Posterior cingulate gyrus (tissue), 11 donors: ENCODE measurements around the gene KCNJ15.

Source experiments
- DNase-seq, 10 donors: peaks; one replicate each; pipeline versions ENCODE4 v3.0.0 to v3.0.0-alpha.2; 2020 to 2021; ENCODE audit warnings: mixed read lengths in 3 of 10
- intact Hi-C: fragments of 100-400 bp; cut with DNase I; formaldehyde crosslinking; loops from one replicate; pipeline ENCODE4 v1.15.1; 2023

Gene KCNJ15

DNA sequence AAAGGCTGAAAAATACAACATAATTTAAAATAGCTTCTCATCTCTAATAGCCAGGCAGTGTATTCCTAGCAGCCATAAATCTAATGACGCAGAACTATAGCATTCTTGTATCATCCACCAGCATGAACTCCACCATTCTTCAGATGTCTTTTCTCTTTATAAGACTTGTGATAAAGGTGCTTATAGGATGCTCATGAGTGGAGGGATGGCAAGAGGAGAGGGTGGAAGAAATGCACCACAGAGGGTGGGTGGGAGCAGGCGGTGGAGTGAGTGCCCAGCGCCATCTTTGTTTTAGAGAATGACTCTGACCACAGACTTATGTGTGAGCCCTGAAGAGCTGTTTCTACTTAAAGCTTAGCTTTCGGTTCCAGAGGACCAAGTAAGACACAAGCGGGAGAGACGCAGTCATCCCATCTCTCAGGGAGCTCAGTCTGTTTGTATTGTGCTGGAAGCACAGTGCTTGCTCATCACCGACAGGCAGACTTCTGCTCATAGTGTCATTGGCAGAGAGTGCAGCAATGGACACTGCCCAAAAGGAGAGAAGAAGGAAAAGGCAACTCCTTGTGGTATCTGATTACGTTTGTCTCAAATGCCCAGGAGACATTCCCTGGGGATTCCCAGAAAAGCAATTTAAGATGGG is 65.6 kb downstream of the KCNJ15 start:
- no peak for DNase-seq
- intact Hi-C loops, result no loop called here

DNA sequence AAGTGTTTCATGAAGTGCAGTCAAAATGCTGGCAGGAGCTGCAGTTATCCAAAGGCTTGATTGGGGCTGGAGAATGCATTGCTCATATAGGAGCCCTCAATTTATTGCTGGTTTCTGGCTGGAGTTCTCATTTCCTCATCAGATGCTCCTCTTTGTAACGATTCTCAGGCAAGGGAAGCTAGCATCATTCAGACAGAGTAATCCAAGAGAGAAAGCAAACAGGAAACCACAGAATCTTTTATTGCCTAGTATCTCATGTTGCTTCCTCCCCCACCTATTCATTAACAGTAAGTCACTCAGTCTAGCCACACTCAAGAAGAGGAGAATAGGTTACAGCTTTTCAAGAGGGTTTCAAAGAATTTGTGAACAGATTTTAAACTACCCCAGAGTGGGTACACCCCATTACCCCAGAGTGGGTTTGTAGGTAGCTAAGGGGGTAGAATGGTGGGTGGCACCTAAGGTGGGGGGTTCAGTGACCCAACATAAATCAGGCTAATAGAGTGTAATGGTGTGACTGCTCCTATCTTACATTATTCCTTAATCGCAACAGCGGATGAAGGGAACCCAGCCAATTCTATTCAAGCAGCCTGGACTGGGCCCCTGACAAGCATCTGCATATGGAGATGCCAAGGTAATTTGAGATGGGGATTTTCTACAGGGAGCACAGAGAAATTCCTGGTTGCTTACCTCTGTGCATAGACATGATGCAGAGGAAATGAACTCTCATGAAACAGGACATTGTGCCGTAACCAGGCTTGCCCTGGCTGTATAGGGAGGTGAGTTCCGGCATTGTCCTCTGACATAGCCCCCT is 67.1 kb downstream of the KCNJ15 start:
- intact Hi-C loops, result no loop called here

DNA sequence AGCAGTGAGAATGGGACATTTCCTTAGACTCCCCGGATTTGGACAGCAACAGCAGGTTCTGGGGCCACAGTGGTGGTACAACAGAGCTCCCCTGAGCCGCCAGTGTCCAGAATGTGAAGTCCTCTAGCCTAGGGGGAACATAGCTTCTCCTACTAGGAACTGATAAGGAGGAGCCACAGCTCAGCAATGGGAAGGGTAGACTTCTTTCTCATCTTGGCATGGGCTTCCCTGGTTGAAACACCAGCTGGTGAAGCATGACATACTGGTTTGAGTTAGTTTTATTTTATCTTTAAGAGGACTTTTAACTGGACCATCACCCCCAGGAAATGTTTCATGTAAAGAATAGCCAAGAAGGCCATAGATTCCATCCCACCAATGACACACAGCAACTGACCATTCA is 68.4 kb downstream of the KCNJ15 start:
- intact Hi-C loops, result no loop called here
- no peak for DNase-seq

More for the DNA sequence above, 67.1 kb downstream of the KCNJ15 start:
- no peak for DNase-seq

DNA sequence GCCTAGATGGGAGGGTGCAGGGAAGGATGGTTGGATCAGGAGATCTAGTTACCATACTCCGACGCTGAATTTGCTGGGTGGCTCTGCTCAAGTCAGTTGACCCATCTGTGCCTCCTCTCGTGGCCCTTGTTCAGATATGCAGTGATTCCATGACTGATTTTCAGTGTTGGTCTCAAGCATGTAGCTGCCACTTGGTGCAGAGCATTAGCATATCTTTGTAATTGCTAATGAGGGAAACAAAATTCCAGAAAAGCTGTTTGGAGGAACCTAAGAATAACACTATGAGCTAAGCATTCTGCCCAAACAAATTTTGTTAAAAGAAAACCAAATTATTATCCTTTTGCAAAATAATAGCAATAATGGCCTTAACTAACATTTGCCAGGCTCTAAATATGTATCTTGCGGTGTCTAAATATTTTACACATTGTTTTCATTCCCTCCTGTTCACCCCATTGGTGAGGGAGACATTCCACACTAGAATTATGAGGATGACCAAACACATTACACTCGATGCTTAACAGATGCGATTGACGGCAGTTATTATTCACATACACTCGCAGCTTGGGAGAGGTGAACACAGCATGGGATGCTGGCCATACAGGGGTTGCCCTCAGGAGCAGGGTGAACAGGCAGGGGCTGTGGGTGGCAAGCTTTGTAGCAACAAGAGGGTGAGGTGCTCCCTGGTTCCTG is 69.1 kb downstream of the KCNJ15 start:
- intact Hi-C loops, result no loop called here
- DNase-seq, result no peak

DNA sequence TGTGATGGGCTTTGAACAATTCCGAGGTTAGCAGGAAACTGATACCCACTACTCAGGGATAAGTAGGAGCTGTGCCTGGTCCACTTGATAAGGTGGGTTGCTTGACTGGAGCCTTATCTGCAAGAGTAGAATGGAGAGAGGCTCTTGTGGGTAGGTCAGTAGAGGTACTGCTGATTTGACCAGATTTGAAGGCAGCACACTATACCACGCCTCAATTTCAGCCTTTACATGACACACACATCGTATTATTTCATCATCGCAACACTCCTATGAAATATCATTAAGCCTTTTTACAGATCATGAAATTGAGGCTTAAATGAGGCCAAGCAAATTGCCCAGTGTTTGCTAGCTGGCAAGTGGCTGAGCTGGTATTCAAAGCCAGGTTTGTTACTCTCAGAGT is 69.6 kb downstream of the KCNJ15 start:
- no peak for DNase-seq
- intact Hi-C loops, result no loop called here

DNA sequence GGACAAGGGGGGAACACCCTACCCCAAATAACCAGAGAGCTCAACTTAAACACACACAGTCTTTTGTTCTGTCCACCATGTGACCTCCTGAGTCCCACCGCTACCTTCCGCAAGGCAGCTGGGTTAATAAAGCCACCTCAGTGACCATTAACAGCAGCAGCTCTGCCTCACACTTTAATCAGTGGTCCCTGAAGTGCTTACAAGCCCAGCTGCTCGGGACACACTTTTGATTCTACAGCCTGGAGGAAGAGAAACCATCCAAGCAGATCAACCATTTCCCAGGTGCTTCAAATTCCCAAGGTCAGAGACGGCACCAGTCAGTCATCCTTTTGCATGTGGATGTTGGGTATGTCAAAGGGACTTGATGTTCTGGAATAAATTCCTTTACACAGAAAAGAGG is 70.1 kb downstream of the KCNJ15 start:
- DNase-seq, result no peak
- intact Hi-C loops, result no loop called here

DNA sequence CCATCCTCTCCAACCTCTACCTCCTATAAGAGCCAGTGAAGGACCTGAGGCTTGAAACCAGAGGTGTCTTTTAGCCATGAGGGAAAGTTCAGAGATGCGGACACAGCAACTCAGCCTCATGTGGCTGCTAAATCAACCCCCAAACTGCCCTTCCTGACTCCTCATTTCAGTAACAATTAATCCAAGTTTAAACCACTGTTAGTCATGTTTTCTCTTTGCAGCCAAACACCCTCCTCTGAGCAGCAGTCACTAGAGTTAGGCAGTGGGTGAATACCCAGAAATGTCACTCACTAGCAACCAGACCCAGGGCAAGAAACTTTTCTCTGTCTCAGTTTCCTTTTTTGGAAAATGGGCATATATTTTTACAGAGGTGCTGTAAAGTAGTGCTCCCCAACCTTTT is 71.2 kb downstream of the KCNJ15 start:
- intact Hi-C loops, result no loop called here
- no peak for DNase-seq

DNA sequence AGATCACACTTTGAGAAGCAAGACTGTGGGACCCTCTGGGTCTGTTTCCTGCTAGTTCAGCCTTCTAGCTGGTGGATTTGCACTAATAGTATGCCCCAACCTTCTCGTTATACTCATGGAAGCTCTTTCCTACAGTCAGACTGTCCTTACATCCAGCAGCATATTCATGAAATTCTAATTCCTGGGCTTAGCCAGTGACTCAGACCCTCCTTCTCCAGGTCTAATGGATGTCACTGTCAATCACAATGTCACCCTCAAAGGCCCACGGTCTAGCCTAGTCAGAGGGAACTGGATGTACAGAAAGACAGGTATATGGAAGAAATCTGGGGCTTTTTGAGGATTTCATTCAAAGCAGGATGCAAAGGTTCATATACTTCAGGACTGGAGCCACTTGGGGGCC is 72.4 kb downstream of the KCNJ15 start:
- intact Hi-C loops, result no loop called here
- DNase-seq, result no peak

DNA sequence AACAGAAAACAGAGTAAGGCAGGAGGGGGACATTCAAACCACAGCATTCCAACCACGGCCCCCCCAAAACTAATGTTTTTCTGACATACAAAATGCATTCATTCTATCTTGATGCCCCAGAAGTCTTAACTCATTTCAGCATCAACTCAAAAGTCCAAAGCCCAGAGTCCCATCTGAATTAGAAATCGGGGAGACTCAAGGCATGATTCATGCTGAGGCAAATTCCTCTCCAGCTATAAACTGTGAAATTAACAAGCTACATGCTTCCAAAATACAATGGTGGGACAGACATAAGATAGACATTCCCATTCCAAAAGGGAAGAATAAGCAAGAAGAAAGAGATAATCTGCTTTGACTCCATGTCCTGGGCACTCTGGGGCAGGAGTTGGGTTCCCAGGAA is 73.9 kb downstream of the KCNJ15 start:
- intact Hi-C loops, result no loop called here
- no peak for DNase-seq

DNA sequence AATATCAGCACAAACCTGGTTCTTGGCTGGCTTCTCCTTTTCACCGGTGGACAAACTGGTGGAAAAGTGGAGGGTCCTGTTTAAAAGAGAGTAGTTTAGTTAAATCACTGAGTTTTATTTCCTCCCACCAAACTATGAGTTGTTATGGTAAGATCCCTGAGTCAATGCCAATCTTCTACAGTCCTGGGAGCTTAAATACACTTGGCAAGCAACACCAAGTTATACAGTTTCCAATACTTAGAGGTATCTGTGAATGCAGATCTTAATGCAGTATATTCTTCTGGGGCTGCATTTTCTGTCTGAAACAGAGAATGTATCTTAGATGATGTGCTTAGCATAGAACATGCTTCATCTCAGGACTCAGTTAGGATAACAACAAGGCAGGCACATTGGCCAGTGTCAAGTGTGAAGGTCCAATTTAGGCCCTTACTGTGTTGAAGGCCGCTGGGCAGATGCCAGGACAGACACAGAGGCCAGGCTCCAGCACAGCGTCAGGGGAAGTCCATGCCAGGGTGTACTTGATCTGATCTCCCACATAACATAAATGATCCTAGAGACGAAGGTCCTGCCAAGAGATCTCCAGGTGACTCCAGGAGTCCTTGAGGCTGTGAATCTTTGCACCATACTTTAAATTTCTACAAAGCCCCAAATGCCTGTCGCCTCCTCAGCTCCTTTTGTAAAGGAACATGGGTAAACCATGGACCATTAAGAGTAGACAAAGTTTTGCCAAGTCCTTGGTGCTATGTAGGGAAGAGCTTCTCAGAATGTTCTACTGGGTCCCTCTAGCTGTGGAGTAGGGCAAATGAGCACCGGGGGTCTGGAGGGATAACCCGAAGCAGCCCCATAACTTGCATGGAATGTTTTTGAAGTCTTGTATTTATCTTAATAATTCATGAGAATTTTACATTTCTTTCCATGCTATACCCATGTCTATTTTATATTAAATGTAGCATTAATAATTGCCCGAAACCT is 76.8 kb downstream of the KCNJ15 start:
- DNase-seq, result no peak
- intact Hi-C loops, result no loop called here

DNA sequence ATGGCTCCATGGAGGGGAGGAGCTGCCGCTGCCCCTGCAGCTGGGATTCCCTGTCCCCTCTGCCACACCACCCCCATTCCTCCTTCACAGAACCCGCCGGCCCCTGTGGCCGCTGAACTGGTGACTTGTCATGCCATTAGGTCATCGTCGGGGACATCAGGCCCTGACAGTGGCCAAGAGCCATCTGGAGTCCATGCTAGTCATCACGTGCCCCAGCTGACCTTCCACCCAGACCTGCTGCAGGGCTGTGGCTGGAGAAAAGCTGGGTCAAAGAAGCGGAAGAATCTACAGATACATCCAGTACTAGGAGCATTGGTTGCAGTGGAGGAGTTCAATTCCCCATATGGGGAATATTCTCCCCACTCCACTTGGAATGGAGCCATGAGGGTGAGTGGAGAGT is 78.1 kb downstream of the KCNJ15 start:
- intact Hi-C loops, result no loop called here
- peak in 1 of 10 donors; percentile 18 for DNase-seq

DNA sequence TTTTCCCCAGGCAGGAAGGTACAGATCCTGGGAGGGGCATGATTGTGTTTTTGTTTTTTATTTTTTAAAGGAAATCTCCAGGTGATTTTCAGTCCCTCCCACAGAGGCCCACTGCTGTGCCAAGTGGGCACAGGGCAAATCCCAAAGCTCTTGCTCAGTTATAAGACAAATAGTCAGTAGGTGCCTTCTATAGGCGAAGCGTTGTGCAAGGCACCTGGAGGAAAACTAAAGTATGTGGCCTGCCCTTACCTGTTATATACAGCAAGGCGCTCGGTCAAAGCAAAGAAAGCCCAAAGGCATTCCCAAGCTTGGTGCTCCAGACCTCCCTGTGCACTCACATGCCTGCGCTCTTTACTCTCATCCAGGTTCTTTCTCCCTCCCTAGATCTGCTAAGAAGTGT is 81.0 kb downstream of the KCNJ15 start:
- intact Hi-C loops, result no loop called here
- DNase-seq, result no peak

DNA sequence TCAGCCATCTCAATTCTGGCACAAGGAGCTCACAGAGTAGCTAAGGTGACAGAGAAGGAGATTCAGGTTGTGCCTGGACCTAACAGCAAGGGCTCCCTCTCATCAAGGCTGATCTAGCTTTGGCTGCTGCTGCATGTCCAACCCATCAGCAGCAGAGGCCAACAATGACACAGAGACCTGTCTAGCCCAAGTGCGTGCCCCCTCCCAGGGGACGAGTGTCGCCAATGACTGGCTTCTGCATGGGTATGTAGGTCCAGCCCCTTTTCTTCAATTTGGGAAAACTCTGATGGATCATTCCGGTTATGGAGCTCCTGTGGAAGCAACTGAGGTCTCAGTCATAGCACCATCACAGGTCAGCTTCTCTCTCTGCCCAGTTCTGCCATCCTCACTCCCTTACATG is 83.3 kb downstream of the KCNJ15 start:
- intact Hi-C loops, result no loop called here
- no peak for DNase-seq

DNA sequence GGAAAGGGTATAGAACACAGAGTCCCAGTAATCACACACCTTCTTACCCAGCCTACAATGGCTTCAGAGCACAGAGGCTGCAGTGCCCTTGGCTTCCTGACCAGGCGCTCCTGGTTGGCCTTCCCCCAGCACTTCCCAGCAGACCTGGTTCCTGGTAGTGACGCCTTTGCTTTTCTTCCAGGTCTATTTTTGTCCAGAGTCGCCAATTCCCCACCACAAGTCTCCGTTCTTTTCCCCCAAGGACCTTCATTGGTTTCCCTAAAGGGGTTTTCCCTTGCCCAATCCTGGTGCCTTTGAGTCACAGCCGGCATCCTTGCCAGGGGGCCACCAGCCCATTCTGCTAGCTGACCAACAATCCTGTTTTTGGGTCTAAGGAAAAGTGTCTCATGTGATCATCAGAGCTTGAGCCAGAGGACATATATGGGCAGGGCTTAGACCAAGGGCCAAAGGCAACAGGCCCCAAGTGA is 84.8 kb downstream of the KCNJ15 start:
- no peak for DNase-seq
- intact Hi-C loops, result no loop called here

DNA sequence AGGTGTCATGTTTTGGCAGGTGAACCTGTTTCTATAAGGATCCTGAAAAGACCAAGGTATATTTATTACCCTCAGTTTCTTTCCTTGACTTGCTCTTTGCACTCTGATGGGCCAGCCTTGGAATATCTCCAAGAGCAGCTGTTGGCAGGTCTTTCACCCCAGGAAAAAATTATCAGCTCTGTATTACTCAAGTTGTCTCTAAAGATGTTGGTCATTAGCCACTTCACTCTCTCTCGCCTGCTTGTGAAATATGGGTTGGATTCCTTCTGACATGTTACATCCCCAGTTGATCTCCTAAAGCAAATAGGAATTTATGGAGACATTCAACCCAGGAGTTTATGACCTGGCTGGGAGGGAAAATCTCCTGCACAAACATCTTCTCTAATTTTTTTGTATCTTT is 85.9 kb downstream of the KCNJ15 start:
- intact Hi-C loops, result no loop called here
- no peak for DNase-seq

DNA sequence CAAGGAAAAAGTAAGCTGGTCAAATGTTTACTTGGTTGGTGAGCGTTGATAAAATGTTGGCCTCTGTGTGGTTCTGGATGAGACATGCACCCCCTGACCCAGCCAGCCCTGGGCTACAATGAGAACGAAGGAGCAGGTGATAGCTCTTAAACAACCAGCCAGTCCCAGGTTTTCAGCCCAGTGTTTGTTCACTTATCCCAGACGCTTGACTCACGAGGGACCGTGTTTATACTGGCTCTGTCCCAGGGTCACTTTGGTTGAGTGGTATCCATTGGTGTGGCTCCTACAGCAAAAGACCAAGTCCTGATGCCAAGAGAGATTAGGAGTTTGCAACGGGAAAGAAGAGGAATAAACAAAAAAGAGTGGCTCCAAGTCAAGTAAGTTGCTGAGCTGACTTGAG is 86.9 kb downstream of the KCNJ15 start:
- DNase-seq, result no peak
- intact Hi-C loops, result no loop called here

DNA sequence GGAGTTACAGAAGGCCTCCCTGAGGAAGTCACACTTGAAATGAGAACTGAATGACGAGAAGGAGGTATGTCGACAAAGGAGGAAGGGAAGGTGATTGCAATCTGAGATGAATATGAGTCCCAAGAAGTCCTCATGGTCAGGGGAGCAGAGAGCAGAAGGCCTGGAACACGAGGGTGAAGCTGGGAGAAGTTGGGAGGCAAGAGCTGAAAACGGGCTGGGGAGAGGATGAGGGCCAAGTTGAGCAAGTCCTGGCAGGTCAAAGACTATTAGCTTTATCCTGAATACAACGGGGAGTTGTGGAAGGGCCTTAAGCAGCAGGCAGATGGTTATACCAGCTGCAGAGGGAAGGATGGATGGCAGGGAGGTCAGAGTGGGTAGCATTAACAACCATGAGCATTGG is 89.5 kb downstream of the KCNJ15 start:
- no peak for DNase-seq
- intact Hi-C loops, result no loop called here

DNA sequence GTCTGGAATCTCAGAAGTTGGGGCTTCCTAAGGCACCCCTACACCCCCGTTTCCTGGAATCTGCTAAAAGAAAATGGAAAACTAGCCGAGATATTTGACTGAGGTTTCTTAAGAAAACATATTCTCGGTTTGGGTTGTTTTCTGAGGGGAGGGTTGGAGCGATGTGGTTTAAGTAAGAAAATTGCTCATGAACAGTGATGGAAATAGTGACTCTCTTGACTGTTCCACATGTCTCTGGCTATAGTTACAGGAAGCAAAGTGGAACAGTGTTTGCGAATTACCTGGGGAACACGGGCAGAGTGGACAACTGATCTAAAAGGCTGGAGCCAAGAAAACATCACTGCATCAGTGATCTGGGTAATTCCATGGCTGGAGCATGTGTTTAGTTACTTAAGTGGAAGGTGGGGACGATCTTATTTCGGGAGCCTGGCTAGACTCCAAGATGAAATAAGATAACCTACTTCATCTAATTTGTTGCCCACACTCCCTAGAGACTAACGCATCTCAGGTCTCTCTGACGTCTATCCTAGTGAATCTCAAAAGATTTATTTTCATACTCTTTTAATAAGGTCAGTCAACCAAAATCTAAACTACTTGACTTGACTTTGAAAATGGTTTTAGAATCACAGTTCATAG is 92.4 kb downstream of the KCNJ15 start:
- DNase-seq, result no peak
- intact Hi-C loops, result no loop called here

DNA sequence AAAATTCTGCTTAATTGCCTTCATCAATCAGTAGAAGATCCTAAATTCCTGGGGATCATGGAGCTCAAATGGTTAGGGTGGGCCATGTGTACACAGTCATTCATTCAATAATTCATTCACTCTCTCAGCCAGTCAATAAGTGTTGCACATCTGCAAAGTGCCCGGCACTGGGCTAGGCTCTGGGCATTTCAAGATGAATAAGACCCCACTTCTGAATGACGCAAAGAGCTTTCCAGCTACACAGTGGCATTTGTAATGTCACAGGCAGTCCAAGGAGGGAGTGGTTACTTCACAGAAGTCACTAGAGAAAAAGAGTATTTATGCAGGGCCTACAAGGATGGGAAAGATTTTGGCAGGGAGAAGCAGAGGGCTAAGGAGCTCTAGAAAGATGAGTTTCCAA is 93.2 kb downstream of the KCNJ15 start:
- intact Hi-C loops, result loop anchor here (5.0 to 10.0 kb wide), 2 partner anchors 178 to 645 kb away; no protein-coding TSS in a partner anchor
- no peak for DNase-seq

DNA sequence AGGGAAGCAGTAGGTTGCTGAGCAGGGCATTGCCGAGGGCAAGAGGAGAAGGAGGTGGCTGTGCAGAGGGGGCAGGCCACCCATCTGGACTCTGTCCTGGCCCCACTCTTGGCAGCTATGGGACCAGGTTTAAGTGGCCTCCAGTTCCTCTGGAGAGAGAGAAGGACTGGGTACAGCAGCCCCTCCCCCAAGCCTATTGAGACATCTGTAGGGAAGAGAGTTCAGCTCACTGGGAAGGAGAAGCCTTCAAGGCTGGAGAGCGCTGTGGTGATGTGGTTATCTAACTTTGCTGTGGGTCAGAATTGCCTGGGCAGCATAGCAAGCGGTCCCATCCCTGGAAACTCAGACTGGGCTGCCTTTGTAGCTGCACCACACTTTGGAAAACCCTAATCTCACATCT is 93.9 kb downstream of the KCNJ15 start:
- DNase-seq, result no peak
- intact Hi-C loops, result loop anchor here (5.0 to 10.0 kb wide), 2 partner anchors 178 to 646 kb away; no protein-coding TSS in a partner anchor
